HG03469 (cell line): ENCODE results near the gene RNF25.

ENCODE experiments used
- ATAC-seq: cut with Tn5 transposase; IDR thresholded peaks from one replicate; pipeline ENCODE4 v1.9.1; 2021; ENCODE audit warnings: mild to moderate bottlenecking, moderate library complexity, moderate number of reproducible peaks; ENCODE audit not compliant: unreplicated experiment

The RNF25 gene

DNA sequence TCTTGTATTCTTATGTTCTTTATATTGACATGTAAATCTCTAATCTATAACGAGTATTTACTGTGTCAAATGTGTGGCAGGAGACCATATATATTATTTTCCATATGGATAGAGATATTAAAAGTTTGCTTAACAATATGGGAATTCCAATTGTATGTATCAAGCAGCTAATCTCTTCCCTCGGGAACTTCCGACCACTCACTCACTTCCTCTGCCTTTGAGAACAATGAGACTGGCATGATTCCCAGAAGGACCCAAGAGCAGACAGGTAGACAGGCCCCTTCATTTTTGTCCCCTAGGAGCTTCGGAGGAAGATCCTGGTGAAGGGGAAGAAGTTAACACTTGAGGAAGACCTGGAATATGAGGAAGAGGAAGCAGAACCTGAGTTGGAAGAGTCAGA lies 40.0 kb downstream of the RNF25 start:
- no peak for ATAC-seq

DNA sequence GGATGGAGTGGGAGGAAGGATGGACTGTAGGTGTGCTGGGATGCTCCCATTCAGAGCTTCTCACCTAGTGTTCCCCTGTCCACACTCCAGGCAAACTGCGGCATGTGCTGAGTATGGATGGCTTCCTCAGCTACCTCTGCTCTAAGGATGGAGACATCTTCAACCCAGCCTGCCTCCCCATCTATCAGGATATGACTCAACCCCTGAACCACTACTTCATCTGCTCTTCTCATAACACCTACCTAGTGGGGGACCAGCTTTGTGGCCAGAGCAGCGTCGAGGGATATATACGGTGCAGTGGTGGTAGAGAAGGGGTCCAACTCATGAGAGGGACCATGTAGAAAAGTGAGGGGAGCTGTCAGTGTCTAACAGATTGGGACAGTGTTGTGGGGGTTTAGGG lies 43.9 kb downstream of the RNF25 start:
- no peak for ATAC-seq

DNA sequence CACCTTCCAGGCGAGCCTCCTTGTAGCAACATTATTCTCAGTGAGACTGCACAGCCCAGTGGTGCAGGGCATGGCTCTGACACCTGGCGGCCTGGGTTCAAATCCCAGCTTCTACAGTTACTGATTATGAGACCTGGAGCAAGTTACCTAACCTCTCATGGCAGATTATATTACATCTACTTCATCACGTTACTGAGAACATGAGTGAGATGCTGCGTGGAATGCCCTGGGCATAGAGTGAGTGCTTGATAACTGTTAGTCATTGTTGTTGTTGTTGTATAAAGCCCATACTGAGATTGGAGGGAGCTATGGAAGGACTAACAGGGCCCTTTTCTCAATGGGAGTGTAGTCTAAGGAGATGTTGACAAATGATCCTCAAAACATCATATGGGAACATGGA lies 45.4 kb downstream of the RNF25 start:
- ATAC-seq: no peak

DNA sequence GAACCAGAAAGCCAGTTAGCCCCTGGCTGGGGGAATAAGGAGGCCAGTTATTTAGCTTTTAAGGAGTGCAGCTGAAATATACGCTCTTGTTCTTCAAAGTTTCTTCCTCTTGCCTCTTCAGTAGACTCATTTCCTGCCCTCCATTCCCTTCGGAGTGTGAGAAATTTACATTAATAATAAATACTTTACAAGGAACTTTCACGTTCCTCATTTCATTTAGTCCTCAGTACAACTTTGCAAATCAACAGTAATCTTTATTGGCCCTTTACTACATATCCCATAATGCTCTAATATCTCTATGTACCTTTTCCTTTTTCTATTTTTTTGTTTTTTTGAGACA lies 48.5 kb downstream of the RNF25 start:
- no peak for ATAC-seq

DNA sequence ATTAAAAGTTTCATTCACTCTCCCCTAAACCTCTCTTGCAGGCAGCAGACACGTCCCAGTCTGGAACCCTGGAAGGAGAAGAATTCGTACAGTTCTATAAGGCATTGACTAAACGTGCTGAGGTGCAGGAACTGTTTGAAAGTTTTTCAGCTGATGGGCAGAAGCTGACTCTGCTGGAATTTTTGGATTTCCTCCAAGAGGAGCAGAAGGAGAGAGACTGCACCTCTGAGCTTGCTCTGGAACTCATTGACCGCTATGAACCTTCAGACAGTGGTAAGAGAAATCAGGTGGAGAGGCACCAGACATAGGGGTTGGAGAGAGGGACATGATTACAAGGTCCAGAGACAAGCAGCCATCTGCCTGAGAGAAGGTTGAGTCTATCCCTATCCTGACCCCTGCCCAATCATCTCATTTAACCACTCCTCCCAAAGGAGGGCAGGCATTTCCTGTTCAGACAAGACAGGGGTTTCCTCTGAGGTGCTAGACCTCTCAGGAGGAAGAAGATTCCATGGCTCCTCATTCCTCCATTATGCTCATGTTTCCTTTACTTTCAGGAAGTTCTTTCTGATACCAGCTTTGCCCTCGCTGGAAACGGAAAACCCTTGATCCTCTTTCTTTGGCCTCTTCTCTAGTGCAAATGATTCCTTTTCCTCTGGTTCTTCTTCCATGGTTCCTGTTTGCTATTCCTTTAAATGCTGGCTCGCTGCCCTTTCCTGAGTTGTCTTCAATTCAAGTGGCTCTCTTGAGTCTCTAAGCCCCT lies 49.0 kb downstream of the RNF25 start:
- ATAC-seq: no peak

DNA sequence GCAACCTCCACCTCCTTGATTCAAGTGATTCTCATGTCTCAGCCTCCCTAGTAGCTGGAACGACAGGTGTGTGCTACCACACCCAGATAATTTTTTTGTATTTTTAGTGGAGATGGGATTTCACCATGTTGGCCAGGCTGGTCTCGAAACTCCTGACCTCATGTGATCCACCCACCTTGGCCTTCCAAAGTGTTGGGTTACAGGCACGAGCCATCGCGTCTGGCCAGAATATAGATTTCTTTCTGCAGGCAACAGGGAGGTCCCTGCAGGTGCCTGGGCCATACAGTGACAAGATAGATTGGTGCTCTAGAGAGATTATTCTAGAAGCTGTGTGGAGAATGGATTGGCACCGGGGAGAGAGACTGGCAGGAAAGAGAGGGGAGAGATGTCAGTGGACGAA lies 50.8 kb downstream of the RNF25 start:
- ATAC-seq: no peak

DNA sequence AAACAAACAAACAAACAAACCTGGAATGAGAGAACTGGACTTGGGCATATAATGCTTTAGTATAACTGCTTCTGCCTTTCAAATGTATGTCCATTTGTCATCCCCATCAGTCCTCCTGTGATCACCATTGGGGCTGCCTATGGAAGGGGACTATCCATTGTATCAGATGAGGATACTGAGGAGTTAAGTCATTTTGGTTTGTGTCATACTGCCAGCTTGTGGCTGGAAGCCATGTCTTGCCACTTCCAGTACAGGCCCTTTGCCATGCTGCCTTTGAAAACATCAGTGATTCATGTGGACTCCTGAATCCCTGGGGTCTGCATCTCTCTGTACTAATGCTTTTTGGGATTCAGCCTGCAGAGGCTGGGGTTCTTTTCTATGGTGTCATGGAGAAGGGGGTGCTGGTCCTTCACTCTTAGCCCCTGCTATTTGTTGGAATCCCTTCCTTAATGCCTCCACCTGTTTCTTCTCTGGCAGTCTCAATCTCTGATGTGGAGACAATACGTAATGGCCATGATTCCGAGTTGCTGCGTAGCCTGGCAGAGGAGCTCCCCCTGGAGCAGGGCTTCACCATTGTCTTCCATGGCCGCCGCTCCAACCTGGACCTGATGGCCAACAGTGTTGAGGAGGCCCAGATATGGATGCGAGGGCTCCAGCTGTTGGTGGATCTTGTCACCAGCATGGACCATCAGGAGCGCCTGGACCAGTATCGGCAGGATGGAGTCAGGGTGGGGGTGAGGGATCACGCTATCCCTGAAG lies 53.5 kb downstream of the RNF25 start:
- ATAC-seq: no peak

DNA sequence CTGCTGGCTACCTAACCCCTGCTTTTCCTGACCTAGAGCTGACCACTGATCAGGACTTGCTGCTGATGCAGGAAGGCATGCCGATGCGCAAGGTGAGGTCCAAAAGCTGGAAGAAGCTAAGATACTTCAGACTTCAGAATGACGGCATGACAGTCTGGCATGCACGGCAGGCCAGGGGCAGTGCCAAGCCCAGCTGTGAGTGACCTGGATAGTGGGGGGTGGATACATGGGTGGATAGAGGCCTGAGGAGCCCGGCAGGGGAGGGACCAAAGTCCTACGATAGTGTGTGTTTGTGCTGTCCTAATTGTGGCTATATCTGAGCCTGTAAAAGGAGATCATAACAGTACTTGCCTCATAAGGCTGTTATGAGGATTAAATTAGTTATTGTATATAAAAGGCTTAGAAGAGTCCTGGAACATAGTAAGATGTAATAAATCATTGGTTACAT lies 55.9 kb downstream of the RNF25 start:
- ATAC-seq: no peak
